HEK293 (cell line): Measurements from ENCODE around the gene WSB2.
A peak's percentile ranks its signal among the peaks of the same experiment; 100 is the strongest.

ENCODE experiments used
- CTCF ChIP-seq: fragments of 450-650 bp; formaldehyde crosslinking; IDR thresholded peaks from 2 replicates; pipeline ENCODE4 v1.5.1; 2016; ENCODE audit warnings: missing biosample characterization, missing genetic modification characterization
- HOXC10 ChIP-seq: sonication (generic); formaldehyde crosslinking; IDR thresholded peaks from 2 replicates; pipeline ENCODE4 v1.8.1; 2023; ENCODE audit warnings: mild to moderate bottlenecking, missing genetic modification reagents
- KLF8 ChIP-seq: fragments of 450-650 bp; formaldehyde crosslinking; IDR thresholded peaks from 2 replicates; pipeline ENCODE4 v1.5.1; 2016; ENCODE audit warnings: missing biosample characterization, missing genetic modification characterization
- KLF9 ChIP-seq: fragments of 450-650 bp; formaldehyde crosslinking; IDR thresholded peaks from 2 replicates; pipeline ENCODE4 v1.5.1; 2016; ENCODE audit warnings: missing biosample characterization, missing genetic modification characterization, low read depth
- RBAK ChIP-seq: fragments of 450-650 bp; formaldehyde crosslinking; IDR thresholded peaks from 2 replicates; pipeline ENCODE4 v1.5.1; 2016; ENCODE audit warnings: missing biosample characterization, missing genetic modification characterization
- SALL2 ChIP-seq: fragments of 450-650 bp; formaldehyde crosslinking; IDR thresholded peaks from 2 replicates; pipeline ENCODE4 v1.5.0; 2017; ENCODE audit warnings: missing biosample characterization, mild to moderate bottlenecking, missing genetic modification characterization, borderline replicate concordance
- TCF7L2 ChIP-seq: IDR thresholded peaks from 2 replicates; pipeline ENCODE4 v1.6.1; 2011; ENCODE audit warnings: low read depth, mild to moderate bottlenecking, inconsistent platforms, low read length, moderate library complexity, borderline replicate concordance
- ZBTB10 ChIP-seq: fragments of 450-650 bp; formaldehyde crosslinking; IDR thresholded peaks from 2 replicates; pipeline ENCODE4 v1.5.1; 2016; ENCODE audit warnings: missing biosample characterization, missing genetic modification characterization
- ZEB2 ChIP-seq: fragments of 450-650 bp; formaldehyde crosslinking; IDR thresholded peaks from 2 replicates; pipeline ENCODE4 v1.5.1; 2016; ENCODE audit warnings: missing biosample characterization, missing genetic modification characterization
- ZFP37 ChIP-seq: fragments of 450-650 bp; formaldehyde crosslinking; IDR thresholded peaks from 2 replicates; pipeline ENCODE4 v1.5.1; 2016; ENCODE audit warnings: missing biosample characterization, missing genetic modification characterization
- ZIC2 ChIP-seq: fragments of 450-650 bp; formaldehyde crosslinking; IDR thresholded peaks from 2 replicates; pipeline ENCODE4 v1.5.1; 2016; ENCODE audit warnings: missing biosample characterization, missing genetic modification characterization
- ZNF223 ChIP-seq: fragments of 450-650 bp; formaldehyde crosslinking; IDR thresholded peaks from 2 replicates; pipeline ENCODE4 v1.5.1; 2016; ENCODE audit warnings: missing biosample characterization, missing genetic modification characterization
- ZNF350 ChIP-seq: fragments of 450-650 bp; formaldehyde crosslinking; IDR thresholded peaks from 2 replicates; pipeline ENCODE4 v1.5.0; 2017; ENCODE audit warnings: missing biosample characterization, mild to moderate bottlenecking, missing genetic modification characterization
- ZNF354C ChIP-seq: fragments of 450-650 bp; formaldehyde crosslinking; IDR thresholded peaks from 2 replicates; pipeline ENCODE4 v1.5.1; 2016; ENCODE audit warnings: missing biosample characterization, missing genetic modification characterization, low read depth, borderline replicate concordance
- ZNF423 ChIP-seq: fragments of 450-650 bp; formaldehyde crosslinking; IDR thresholded peaks from 2 replicates; pipeline ENCODE4 v1.5.1; 2016; ENCODE audit warnings: missing biosample characterization, missing genetic modification characterization
- ZNF501 ChIP-seq: fragments of 450-650 bp; formaldehyde crosslinking; IDR thresholded peaks from 2 replicates; pipeline ENCODE4 v1.5.1; 2016; ENCODE audit warnings: missing biosample characterization, missing genetic modification characterization
- ZNF555 ChIP-seq: fragments of 450-650 bp; formaldehyde crosslinking; conservative IDR thresholded peaks from 2 replicates; pipeline ENCODE4 v1.5.1; 2017; ENCODE audit warnings: missing biosample characterization, mild to moderate bottlenecking, missing genetic modification characterization, inconsistent platforms
- ZNF558 ChIP-seq: fragments of 450-650 bp; formaldehyde crosslinking; IDR thresholded peaks from 2 replicates; pipeline ENCODE4 v1.5.1; 2016; ENCODE audit warnings: missing biosample characterization, missing genetic modification characterization
- ZNF571 ChIP-seq: fragments of 450-650 bp; formaldehyde crosslinking; IDR thresholded peaks from 2 replicates; pipeline ENCODE4 v1.5.0; 2017; ENCODE audit warnings: missing biosample characterization, missing genetic modification characterization
- ZNF585B ChIP-seq: fragments of 450-650 bp; formaldehyde crosslinking; IDR thresholded peaks from 2 replicates; pipeline ENCODE4 v1.5.1; 2016; ENCODE audit warnings: missing biosample characterization, missing genetic modification characterization
- ZNF626 ChIP-seq: fragments of 450-650 bp; sonication (Bioruptor Pico); formaldehyde crosslinking; IDR thresholded peaks from 2 replicates; pipeline ENCODE4 v1.5.1; 2018; ENCODE audit warnings: missing biosample characterization, missing genetic modification characterization, inconsistent platforms
- ZNF654 ChIP-seq: fragments of 450-650 bp; formaldehyde crosslinking; IDR thresholded peaks from 2 replicates; pipeline ENCODE4 v1.5.1; 2016; ENCODE audit warnings: low read depth, missing biosample characterization, missing genetic modification characterization
- ZNF660 ChIP-seq: fragments of 450-650 bp; IDR thresholded peaks from 2 replicates; pipeline ENCODE4 v1.5.1; 2018; ENCODE audit warnings: missing biosample characterization, mild to moderate bottlenecking, missing genetic modification characterization
- ZNF837 ChIP-seq: fragments of 450-650 bp; formaldehyde crosslinking; IDR thresholded peaks from 2 replicates; pipeline ENCODE4 v1.5.1; 2016; ENCODE audit warnings: missing biosample characterization, missing genetic modification characterization
- ZSCAN4 ChIP-seq: fragments of 450-650 bp; formaldehyde crosslinking; IDR thresholded peaks from 2 replicates; pipeline ENCODE4 v1.5.1; 2017; ENCODE audit warnings: missing biosample characterization, missing genetic modification characterization
- ZXDB ChIP-seq: fragments of 450-650 bp; formaldehyde crosslinking; IDR thresholded peaks from 2 replicates; pipeline ENCODE4 v1.5.1; 2016; ENCODE audit warnings: missing biosample characterization, missing genetic modification characterization
- TF ChIP-seq, protein P1 (sequence below): fragments of 450-650 bp; formaldehyde crosslinking; IDR thresholded peaks from 2 replicates; pipeline ENCODE4 v1.5.1; 2016; ENCODE audit warnings: missing biosample characterization, missing genetic modification characterization
- TF ChIP-seq, protein P2 (sequence below): fragments of 450-650 bp; formaldehyde crosslinking; conservative IDR thresholded peaks from 2 replicates; pipeline ENCODE4 v1.5.1; 2016; ENCODE audit warnings: low read depth, missing biosample characterization, missing genetic modification characterization

WSB2 gene

DNA sequence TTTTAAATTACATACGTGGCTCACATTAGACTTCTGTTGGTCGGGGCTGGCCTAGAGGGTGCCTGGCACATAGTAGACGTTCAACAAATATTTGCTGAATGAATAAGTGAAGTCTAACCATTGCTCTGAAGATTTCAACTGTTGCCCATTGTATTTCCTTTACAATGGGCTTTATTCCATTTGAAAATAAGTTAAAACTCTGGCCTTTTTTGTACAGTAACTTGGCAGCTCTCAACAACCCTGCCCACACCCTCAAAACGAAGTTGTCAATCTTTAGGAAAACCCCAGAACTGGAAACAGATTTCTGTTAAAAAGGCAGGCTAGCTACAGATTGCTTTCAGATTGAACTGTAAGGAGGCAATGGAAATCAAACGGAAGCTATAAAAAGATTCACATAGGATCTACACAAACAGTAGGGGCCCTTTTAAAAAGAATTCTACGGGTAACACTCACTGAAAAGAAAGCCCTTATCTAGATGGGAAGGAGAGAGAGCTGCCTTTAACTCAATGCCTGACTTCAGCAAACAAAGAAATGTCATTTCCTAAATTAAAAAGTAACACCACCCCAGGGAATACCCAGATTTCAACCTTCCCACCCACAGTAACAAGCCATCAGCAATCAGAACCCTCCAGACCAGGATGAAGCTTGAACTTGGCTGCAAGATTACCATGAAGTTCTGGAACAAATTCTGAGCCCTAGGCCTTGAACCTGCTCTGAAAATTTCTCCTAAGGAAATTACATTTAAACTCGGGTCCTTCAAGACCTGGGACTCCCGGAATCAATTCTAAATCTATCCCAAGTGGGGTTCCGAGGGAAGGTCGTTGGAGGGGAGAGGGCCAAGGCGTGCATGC is 1.4 kb downstream of the WSB2 start (continued):
- TF ChIP-seq ZBTB10 (tag by site-specific recombination), result no peak
- TF ChIP-seq ZNF423 (tag by site-specific recombination), result no peak
- TF ChIP-seq ZSCAN4 (tag by site-specific recombination), result no peak
- TF ChIP-seq ZNF350 (tag by site-specific recombination), result no peak
- TF ChIP-seq ZNF626 (tag by site-specific recombination), result no peak
- no peak for TF ChIP-seq ZNF501
- no peak for TF ChIP-seq ZFP37 (tag by site-specific recombination)
- no peak for TF ChIP-seq ZNF571
- no peak for TF ChIP-seq ZNF223
- no peak for TF ChIP-seq ZNF660
- no peak for TF ChIP-seq KLF9
- TF ChIP-seq, protein P1, sequence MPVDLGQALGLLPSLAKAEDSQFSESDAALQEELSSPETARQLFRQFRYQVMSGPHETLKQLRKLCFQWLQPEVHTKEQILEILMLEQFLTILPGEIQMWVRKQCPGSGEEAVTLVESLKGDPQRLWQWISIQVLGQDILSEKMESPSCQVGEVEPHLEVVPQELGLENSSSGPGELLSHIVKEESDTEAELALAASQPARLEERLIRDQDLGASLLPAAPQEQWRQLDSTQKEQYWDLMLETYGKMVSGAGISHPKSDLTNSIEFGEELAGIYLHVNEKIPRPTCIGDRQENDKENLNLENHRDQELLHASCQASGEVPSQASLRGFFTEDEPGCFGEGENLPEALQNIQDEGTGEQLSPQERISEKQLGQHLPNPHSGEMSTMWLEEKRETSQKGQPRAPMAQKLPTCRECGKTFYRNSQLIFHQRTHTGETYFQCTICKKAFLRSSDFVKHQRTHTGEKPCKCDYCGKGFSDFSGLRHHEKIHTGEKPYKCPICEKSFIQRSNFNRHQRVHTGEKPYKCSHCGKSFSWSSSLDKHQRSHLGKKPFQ (tag by site-specific recombination), result peak; percentile 34; the same call in 1 of the 2 replicates
- no peak for TF ChIP-seq ZNF558
- peak; percentile 29; the same call in 1 of the 2 replicates for TF ChIP-seq ZXDB (tag by site-specific recombination)
- TF ChIP-seq ZNF354C (tag by site-specific recombination), result no peak
- no peak for TF ChIP-seq ZNF654
- no peak for TF ChIP-seq RBAK
- TF ChIP-seq ZEB2 (tag by site-specific recombination), result 0 out of 2 replicates have a peak, but pooled peaks have one; percentile 7
- no peak for TF ChIP-seq HOXC10 (CRISPR knock-in tag)
- TF ChIP-seq ZNF585B (tag by site-specific recombination), result no peak
- no peak for TF ChIP-seq SALL2 (tag by site-specific recombination)
- no peak for TF ChIP-seq TCF7L2
- TF ChIP-seq, protein P2, sequence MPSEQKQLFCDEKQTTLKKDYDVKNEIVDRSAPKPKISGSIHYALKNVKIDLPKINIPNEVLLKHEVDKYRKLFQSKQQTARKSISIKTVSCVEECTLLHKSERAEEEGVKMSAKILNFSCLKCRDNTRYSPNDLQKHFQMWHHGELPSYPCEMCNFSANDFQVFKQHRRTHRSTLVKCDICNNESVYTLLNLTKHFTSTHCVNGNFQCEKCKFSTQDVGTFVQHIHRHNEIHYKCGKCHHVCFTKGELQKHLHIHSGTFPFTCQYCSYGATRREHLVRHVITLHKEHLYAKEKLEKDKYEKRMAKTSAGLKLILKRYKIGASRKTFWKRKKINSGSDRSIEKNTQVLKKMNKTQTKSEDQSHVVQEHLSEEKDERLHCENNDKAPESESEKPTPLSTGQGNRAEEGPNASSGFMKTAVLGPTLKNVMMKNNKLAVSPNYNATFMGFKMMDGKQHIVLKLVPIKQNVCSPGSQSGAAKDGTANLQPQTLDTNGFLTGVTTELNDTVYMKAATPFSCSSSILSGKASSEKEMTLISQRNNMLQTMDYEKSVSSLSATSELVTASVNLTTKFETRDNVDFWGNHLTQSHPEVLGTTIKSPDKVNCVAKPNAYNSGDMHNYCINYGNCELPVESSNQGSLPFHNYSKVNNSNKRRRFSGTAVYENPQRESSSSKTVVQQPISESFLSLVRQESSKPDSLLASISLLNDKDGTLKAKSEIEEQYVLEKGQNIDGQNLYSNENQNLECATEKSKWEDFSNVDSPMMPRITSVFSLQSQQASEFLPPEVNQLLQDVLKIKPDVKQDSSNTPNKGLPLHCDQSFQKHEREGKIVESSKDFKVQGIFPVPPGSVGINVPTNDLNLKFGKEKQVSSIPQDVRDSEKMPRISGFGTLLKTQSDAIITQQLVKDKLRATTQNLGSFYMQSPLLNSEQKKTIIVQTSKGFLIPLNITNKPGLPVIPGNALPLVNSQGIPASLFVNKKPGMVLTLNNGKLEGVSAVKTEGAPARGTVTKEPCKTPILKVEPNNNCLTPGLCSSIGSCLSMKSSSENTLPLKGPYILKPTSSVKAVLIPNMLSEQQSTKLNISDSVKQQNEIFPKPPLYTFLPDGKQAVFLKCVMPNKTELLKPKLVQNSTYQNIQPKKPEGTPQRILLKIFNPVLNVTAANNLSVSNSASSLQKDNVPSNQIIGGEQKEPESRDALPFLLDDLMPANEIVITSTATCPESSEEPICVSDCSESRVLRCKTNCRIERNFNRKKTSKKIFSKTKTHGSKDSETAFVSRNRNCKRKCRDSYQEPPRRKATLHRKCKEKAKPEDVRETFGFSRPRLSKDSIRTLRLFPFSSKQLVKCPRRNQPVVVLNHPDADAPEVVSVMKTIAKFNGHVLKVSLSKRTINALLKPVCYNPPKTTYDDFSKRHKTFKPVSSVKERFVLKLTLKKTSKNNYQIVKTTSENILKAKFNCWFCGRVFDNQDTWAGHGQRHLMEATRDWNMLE (tag by site-specific recombination), result no peak
- no peak for TF ChIP-seq ZNF837 (tag by site-specific recombination)
- TF ChIP-seq KLF8 (tag by site-specific recombination), result no peak
- TF ChIP-seq CTCF (tag by site-specific recombination), result no peak
- no peak for TF ChIP-seq ZNF555 (tag by site-specific recombination)
- TF ChIP-seq ZIC2 (tag by site-specific recombination), result peak; percentile 13; the same call in 1 of the 2 replicates
